Ishikawa (cell line): ENCODE results near the gene CACNA2D2.

Experiments used
- CREB1 ChIP-seq: IDR thresholded peaks from 2 replicates; pipeline ENCODE4 v1.6.1; 2012; ENCODE audit warnings: low read depth
- EP300 ChIP-seq: IDR thresholded peaks from 2 replicates; pipeline ENCODE4 v1.6.1; 2012; ENCODE audit warnings: borderline replicate concordance
- NFIC ChIP-seq: IDR thresholded peaks from 2 replicates; pipeline ENCODE4 v1.6.1; 2012
- RAD21 ChIP-seq: IDR thresholded peaks from 2 replicates; pipeline ENCODE4 v1.6.1; 2012; ENCODE audit warnings: low read depth
- YY1 ChIP-seq: IDR thresholded peaks from 2 replicates; pipeline ENCODE4 v1.6.1; 2012; ENCODE audit warnings: low read depth
- ZBTB7A ChIP-seq: IDR thresholded peaks from 2 replicates; pipeline ENCODE4 v1.6.1; 2012; ENCODE audit warnings: low read depth

GRCh38 chr3:50506169-50506568 is 2.7 kb upstream of the CACNA2D2 start:
- no peak for TF ChIP-seq RAD21
- TF ChIP-seq NFIC, result no peak
- TF ChIP-seq CREB1, result no peak
- no peak for TF ChIP-seq EP300
- TF ChIP-seq YY1, result no peak
- no peak for TF ChIP-seq ZBTB7A
